GM18499 (cell line): ENCODE results near the gene HDAC9.
"Not testable (repeated sequence)": the region's sequence is repeated elsewhere in the genome, so short reads cannot be mapped to it uniquely, and the experiment has no call there.

ENCODE experiments used
- ATAC-seq: cut with Tn5 transposase; IDR thresholded peaks from one replicate; pipeline ENCODE4 v1.9.1; 2021; ENCODE audit warnings: moderate number of reproducible peaks; ENCODE audit not compliant: insufficient read depth, unreplicated experiment

The HDAC9 gene

GRCh38 chr7:18906901-18907300 is 411.4 kb downstream of the HDAC9 start:
- no peak for ATAC-seq

- no peak for ATAC-seq
These were observed 417.6 kb downstream of the HDAC9 start for GRCh38 chr7:18913106-18913505.

- no peak for ATAC-seq
These were observed 421.3 kb downstream of the HDAC9 start for GRCh38 chr7:18916826-18917225.

- ATAC-seq = no peak
These were observed 431.6 kb downstream of the HDAC9 start for GRCh38 chr7:18927134-18927533.

GRCh38 chr7:18936265-18936664 is 440.7 kb downstream of the HDAC9 start:
- ATAC-seq = no peak

GRCh38 chr7:18939771-18940592 is 444.4 kb downstream of the HDAC9 start:
- no peak for ATAC-seq

- ATAC-seq = no peak
These were observed 445.1 kb downstream of the HDAC9 start for GRCh38 chr7:18940593-18941134.

GRCh38 chr7:18941207-18941606 is 445.7 kb downstream of the HDAC9 start:
- no peak for ATAC-seq

- ATAC-seq = no peak
These were observed 453.0 kb downstream of the HDAC9 start for GRCh38 chr7:18948521-18948920.

- ATAC-seq = no peak
These were observed 457.3 kb downstream of the HDAC9 start for GRCh38 chr7:18952846-18953245.

- ATAC-seq = no peak
These were observed 463.1 kb downstream of the HDAC9 start for GRCh38 chr7:18958627-18959026.

- ATAC-seq = no peak
These were observed 465.2 kb downstream of the HDAC9 start for GRCh38 chr7:18960725-18961124.

GRCh38 chr7:18962031-18962430 is 466.5 kb downstream of the HDAC9 start:
- no peak for ATAC-seq

- no peak for ATAC-seq
These were observed 470.1 kb downstream of the HDAC9 start for GRCh38 chr7:18965657-18966056.

GRCh38 chr7:18967755-18968154 is 472.2 kb downstream of the HDAC9 start:
- not testable (repeated sequence) for ATAC-seq

GRCh38 chr7:18971839-18972238 is 476.3 kb downstream of the HDAC9 start:
- no peak for ATAC-seq

- no peak for ATAC-seq
These were observed 479.3 kb downstream of the HDAC9 start for GRCh38 chr7:18974803-18975202.

- ATAC-seq = no peak
These were observed 479.7 kb downstream of the HDAC9 start for GRCh38 chr7:18975276-18975675.

GRCh38 chr7:18975689-18976280 is 480.2 kb downstream of the HDAC9 start:
- ATAC-seq = no peak

- no peak for ATAC-seq
These were observed 481.3 kb downstream of the HDAC9 start for GRCh38 chr7:18976715-18977471.

GRCh38 chr7:18978108-18978495 is 482.6 kb downstream of the HDAC9 start:
- no peak for ATAC-seq
